Endodermal cell (in vitro differentiated cells): ENCODE results near the gene MCTP2. TPM values are rescaled to one million over a fixed set of nuclear protein-coding genes. Genes with fewer than 3 reads are reported as not detected.

ENCODE experiments used
- DNase-seq: peaks from one replicate; pipeline ENCODE4 v3.0.0-alpha.2; 2017
- H3K27ac ChIP-seq: 2 replicates; pipeline ENCODE4 v1.5.1; 2013; ENCODE audit warnings: mild to moderate bottlenecking, low read depth, low read length, moderate library complexity
- H3K27me3 ChIP-seq: 2 replicates; pipeline ENCODE4 v1.6.1; 2013; ENCODE audit warnings: mild to moderate bottlenecking, low read length, moderate library complexity; ENCODE audit not compliant: insufficient read depth, control insufficient read depth, poor library complexity, severe bottlenecking
- H3K36me3 ChIP-seq: 2 replicates; pipeline ENCODE4 v1.7.0; 2013; ENCODE audit warnings: mild to moderate bottlenecking, low read length, moderate library complexity; ENCODE audit not compliant: control insufficient read depth, insufficient read depth
- H3K4me1 ChIP-seq: one replicate; pipeline ENCODE4 v1.7.0; 2013; ENCODE audit warnings: low read length; ENCODE audit not compliant: control insufficient read depth, insufficient read depth
- H3K4me3 ChIP-seq: 2 replicates; pipeline ENCODE4 v1.5.1; 2013; ENCODE audit warnings: mild to moderate bottlenecking, low read length, moderate library complexity
- H3K9ac ChIP-seq: 2 replicates; pipeline ENCODE4 v1.6.1; 2013; ENCODE audit warnings: mild to moderate bottlenecking, low read length, moderate library complexity; ENCODE audit not compliant: poor library complexity, severe bottlenecking; ENCODE audit errors: extremely low read depth
- H3K9me3 ChIP-seq: 2 replicates; pipeline ENCODE4 v1.6.1; 2013; ENCODE audit warnings: mild to moderate bottlenecking, low read length, moderate library complexity; ENCODE audit not compliant: control insufficient read depth
- H3K27ac Mint-ChIP-seq: 2 replicates; pipeline ENCODE4 v1.8.0; 2020; ENCODE audit warnings: mixed read lengths
- H3K27me3 Mint-ChIP-seq: 2 replicates; pipeline ENCODE4 v1.8.0; 2021; ENCODE audit warnings: mild to moderate bottlenecking, mixed read lengths; ENCODE audit not compliant: insufficient read depth
- H3K36me3 Mint-ChIP-seq: 2 replicates; pipeline ENCODE4 v1.8.0; 2020; ENCODE audit warnings: low read depth, mixed read lengths
- H3K4me1 Mint-ChIP-seq: 2 replicates; pipeline ENCODE4 v1.8.0; 2020; ENCODE audit warnings: mixed read lengths
- H3K4me3 Mint-ChIP-seq: 2 replicates; pipeline ENCODE4 v1.8.0; 2020; ENCODE audit warnings: mild to moderate bottlenecking, moderate library complexity, mixed read lengths
- H3K9me3 Mint-ChIP-seq: 2 replicates; pipeline ENCODE4 v1.8.0; 2020; ENCODE audit warnings: mild to moderate bottlenecking, mixed read lengths
- CTCF ChIP-seq: fragments of 200-600 bp; sonication (generic); conservative IDR thresholded peaks from 2 replicates; pipeline ENCODE4 v1.5.0; 2021; ENCODE audit warnings: antibody characterized with exemption, mild to moderate bottlenecking
- WGBS, 2 experiments: methylation state at CpG; one replicate each; pipeline versions ENCODE4 v1.1.5 to v1.1.7; 2013; ENCODE audit warnings: missing lambda C conversion rate in 2 of 2, mixed read lengths in 1 of 2; ENCODE audit not compliant: insufficient coverage in 1 of 2, insufficient read length in 1 of 2; 5-methylcytosine and 5-hydroxymethylcytosine counted together
- total RNA-seq, 2 donors: library from RNA; stranded (reverse); fragmentation: NEBNext Ultra II Directional in 1 of 2; extraction: Animal tissue kit (Norgen Biotek cat#: 25700) in 1 of 2; gene quantifications; 2 replicates in 1 of 2; 3 replicates in 1 of 2; pipeline ENCODE4 v1.2.1, GENCODE V29; 2021

Gene MCTP2
- total RNA-seq, 2 donors from 2014 or later: 9.2 to 12.1 TPM

- no peak overlapping the region for H3K27ac Mint-ChIP-seq
- Histone ChIP-seq H3K27ac (no peak overlapping the region), H3K27me3 (no peaks in the 10 kb centered on the region), H3K9ac (no peak overlapping the region), H3K4me3 (no peak overlapping the region), H3K9me3 (no peaks in the 10 kb centered on the region), H3K4me1 (no peaks in the 10 kb centered on the region), H3K36me3 (no peaks in the 10 kb centered on the region)
- no peak overlapping the region for H3K4me3 Mint-ChIP-seq
- no peak for DNase-seq
- peaks cover 12% of the 10 kb centered on the region for H3K36me3 Mint-ChIP-seq
- no peaks in the 10 kb centered on the region for H3K27me3 Mint-ChIP-seq
- 88 to 95% methylated on average over 1 of the region's 1 CpG for WGBS, 2 experiments
- H3K9me3 Mint-ChIP-seq: no peaks in the 10 kb centered on the region
- H3K4me1 Mint-ChIP-seq: no peaks in the 10 kb centered on the region
- TF ChIP-seq CTCF: no peak
Observed at GRCh38 chr15:94296717-94297116, 65.4 kb downstream of the MCTP2 start.

DNA sequence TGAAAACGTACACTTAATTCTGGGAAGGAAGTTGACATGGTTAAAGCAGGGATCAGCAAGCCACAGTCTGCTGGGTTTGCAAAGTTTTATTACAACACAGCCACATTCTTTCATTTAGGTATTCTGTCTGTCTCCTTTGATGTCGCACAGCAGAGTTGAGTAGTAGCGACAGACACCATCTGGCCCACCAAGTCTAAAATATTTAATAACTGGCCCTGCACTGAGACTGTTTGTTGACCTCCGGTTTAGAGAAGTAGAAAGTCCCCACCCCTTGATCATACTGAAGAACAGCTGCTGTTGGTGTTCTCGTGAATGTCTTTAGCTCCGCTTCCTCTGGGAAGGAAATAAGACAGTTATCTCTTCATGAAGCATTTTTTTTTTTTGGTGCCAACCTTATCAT is 66.2 kb downstream of the MCTP2 start:
- Mint-ChIP-seq H3K4me1 (no peaks in the 10 kb centered on the region), H3K4me3 (no peak overlapping the region), H3K9me3 (no peaks in the 10 kb centered on the region), H3K27ac (no peak overlapping the region), H3K27me3 (no peaks in the 10 kb centered on the region), H3K36me3 (peaks cover 20% of the 10 kb centered on the region)
- Histone ChIP-seq H3K9ac (no peak overlapping the region), H3K27me3 (no peaks in the 10 kb centered on the region), H3K36me3 (no peaks in the 10 kb centered on the region), H3K4me3 (no peak overlapping the region), H3K27ac (no peak overlapping the region), H3K9me3 (no peaks in the 10 kb centered on the region), H3K4me1 (no peaks in the 10 kb centered on the region)
- no peak for DNase-seq
- TF ChIP-seq CTCF: no peak
- WGBS, 2 experiments: 94 to 95% methylated on average over 6 of the region's 6 CpGs

GRCh38 chr15:94298364-94298763 is 67.0 kb downstream of the MCTP2 start:
- DNase-seq: no peak
- Mint-ChIP-seq H3K36me3 (peaks cover 26% of the 10 kb centered on the region), H3K9me3 (peaks cover 2% of the 10 kb centered on the region), H3K4me1 (no peaks in the 10 kb centered on the region), H3K27me3 (no peaks in the 10 kb centered on the region), H3K4me3 (no peak overlapping the region), H3K27ac (no peak overlapping the region)
- Histone ChIP-seq H3K4me1 (no peaks in the 10 kb centered on the region), H3K9ac (no peak overlapping the region), H3K27ac (no peak overlapping the region), H3K4me3 (no peak overlapping the region), H3K36me3 (no peaks in the 10 kb centered on the region), H3K9me3 (no peaks in the 10 kb centered on the region), H3K27me3 (no peaks in the 10 kb centered on the region)
- TF ChIP-seq CTCF: no peak
- 96 to 97% methylated on average over 9 of the region's 9 CpGs for WGBS, 2 experiments
